Right lobe of liver (tissue), 4 donors: ENCODE data around the gene CAMK1.

Experiments used
- CTCF ChIP-seq, 4 donors: fragments of 200-600 bp in 3 of 4; fragments of 450-650 bp in 1 of 4; IDR thresholded peaks; one replicate each; pipeline versions ENCODE4 v1.5.1 to v1.8.0; 2016 to 2022; ENCODE audit warnings: antibody characterized with exemption in 4 of 4, mild to moderate bottlenecking in 2 of 4
- POLR2A ChIP-seq: fragments of 450-650 bp; IDR thresholded peaks from one replicate; pipeline ENCODE4 v1.6.1; 2017; ENCODE audit warnings: antibody characterized with exemption, mild to moderate bottlenecking
- donor health status: DM: no; HTN: no; CAD: no.
- donor health status: DM: no; HTN: no; CAD: no.
- donor health status: DM: no; HTN: yes; CAD: no.

- TF ChIP-seq CTCF (IDR thresholded peaks at IDR 0.05) (no peak), POLR2A (no peak)
Observed at GRCh38 chr3:9785602-9786001, 15.9 kb upstream of the CAMK1 start.
